GM19324 (cell line): ENCODE measurements around the gene VIPAS39.

Experiments
- ATAC-seq: cut with Tn5 transposase; IDR thresholded peaks from one replicate; pipeline ENCODE4 v1.9.1; 2021; ENCODE audit warnings: mild to moderate bottlenecking, moderate library complexity; ENCODE audit not compliant: unreplicated experiment, low FRiP score

VIPAS39 gene

GRCh38 chr14:77409131-77409533 is 48.3 kb downstream of the VIPAS39 start:
- ATAC-seq = no peak

GRCh38 chr14:77407158-77407557 is 50.2 kb downstream of the VIPAS39 start:
- no peak for ATAC-seq

- ATAC-seq = no peak
These were observed 50.7 kb downstream of the VIPAS39 start for GRCh38 chr14:77406718-77407117.

- ATAC-seq = no peak
These were observed 51.3 kb downstream of the VIPAS39 start for GRCh38 chr14:77406086-77406485.

- no peak for ATAC-seq
These were observed 53.6 kb downstream of the VIPAS39 start for GRCh38 chr14:77403768-77404167.

- no peak for ATAC-seq
These were observed 57.2 kb downstream of the VIPAS39 start for GRCh38 chr14:77400216-77400615.

- no peak for ATAC-seq
These were observed 67.2 kb downstream of the VIPAS39 start for GRCh38 chr14:77390188-77390587.

GRCh38 chr14:77378701-77379100 is 78.7 kb downstream of the VIPAS39 start:
- ATAC-seq = no peak

GRCh38 chr14:77377502-77377844 is 79.9 kb downstream of the VIPAS39 start:
- no peak for ATAC-seq

- ATAC-seq = peak; percentile 91
These were observed 80.5 kb downstream of the VIPAS39 start, which contains the start of the genes SAMD15 and TMED8 for GRCh38 chr14:77376771-77377501. Gene SAMD15, plus strand, starts transcription at chr14:77377379. Its CDS starts 40 bp downstream, at chr14:77377419. Gene TMED8, minus strand, starts transcription at chr14:77377094. Its CDS starts 41 bp downstream, at chr14:77377053.
